GM19463 (cell line): Measurements from ENCODE around the gene ARMH4.
"Not testable (repeated sequence)": the region's sequence is repeated elsewhere in the genome, so short reads cannot be mapped to it uniquely, and the experiment has no call there.

Experiments
- ATAC-seq: cut with Tn5 transposase; IDR thresholded peaks from one replicate; pipeline ENCODE4 v1.9.1; 2021; ENCODE audit warnings: mild to moderate bottlenecking, moderate library complexity; ENCODE audit not compliant: unreplicated experiment

Gene ARMH4

DNA sequence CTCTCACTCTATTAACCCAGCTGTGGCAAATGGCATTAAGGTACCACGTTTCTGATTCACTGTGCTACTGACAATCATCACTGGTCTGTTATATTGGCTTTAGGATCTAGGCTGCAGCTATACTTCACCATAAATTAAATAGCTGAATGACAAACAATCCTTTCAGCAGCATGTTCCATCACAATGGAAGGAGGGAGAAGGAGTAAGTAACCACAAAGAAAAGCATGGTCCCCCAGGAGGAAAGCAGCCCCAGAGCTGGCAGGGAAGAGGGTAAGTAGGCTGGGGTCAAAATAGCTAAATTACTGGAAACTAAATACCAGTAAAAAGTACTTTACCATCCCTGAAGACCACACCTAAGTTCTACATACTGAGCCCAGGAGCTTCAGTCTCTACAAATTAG, 2.8 kb downstream of the ARMH4 start:
- ATAC-seq, result no peak

DNA sequence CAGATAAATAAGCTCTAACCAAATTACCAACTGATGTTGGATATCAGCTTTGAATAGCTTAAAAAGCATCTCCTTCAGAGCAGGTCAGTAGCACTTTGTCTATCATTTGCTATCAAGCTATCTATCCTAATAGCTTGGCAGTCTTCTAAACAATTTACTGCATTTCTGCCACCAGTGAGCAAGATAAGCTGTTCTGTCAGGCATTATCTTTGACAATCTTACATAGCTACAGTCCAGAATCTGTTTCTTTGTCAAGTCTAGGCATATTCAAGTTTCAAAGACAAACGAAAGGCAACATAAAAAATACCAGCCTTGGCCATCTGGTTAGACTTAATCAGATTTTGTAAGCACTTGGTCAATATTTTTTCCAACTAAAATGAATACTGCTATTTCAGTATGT, 5.6 kb downstream of the ARMH4 start:
- ATAC-seq, result no peak

DNA sequence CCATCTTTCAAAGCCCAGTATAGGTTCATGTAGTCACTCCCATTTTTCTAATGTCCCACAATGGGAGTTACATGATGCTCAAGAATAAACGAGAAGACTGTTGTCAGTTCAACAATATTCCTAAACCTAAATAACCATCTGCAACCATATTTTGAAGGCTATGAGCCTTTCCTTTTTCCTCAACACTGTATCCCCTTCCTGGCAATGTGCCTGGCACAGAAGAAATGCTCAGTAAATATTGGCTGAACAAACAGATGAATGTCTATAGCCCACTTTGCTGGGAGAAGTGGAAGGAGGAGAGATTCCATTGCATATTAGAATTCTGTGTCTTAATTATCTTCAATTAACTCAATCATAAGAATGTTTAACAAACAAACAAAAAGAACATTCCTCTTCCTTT, 6.1 kb downstream of the ARMH4 start:
- ATAC-seq, result no peak

DNA sequence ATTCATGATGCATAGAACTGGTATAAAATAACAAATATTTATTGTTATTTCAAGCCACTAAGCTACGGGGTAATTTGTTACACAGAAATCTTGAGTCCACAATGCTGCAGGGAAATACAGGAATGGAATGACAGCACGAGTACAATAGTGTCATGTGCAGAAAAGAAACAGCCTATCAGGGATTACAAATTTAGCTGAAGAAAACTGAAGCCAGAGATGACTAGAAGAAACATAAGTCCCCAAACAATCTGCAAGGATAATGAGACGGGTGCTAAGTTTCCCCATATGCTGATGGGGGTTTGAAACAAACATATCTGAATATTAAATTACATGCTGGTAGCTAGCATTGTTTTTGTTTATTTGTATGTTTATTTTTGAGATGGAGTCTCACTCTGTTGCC, 8.9 kb downstream of the ARMH4 start:
- no peak for ATAC-seq

DNA sequence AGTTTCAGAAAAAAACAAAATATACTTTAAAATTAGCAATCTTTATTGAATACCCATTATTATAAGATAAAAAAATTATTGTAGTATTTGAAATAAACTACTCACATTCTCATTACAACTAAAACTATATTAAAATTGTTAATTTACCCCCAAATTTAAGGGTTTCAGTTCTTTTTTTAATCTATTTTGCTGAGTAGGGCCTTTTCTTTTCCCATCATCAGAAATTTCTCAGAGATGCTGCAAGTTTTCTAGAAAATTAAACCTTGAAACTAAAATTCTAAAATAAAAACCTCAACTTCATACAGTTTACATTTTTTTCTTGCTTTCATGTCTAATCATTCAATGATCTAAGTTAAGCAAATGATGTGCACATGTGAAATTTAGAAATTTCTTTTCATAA, 10.1 kb downstream of the ARMH4 start:
- ATAC-seq, result no peak

DNA sequence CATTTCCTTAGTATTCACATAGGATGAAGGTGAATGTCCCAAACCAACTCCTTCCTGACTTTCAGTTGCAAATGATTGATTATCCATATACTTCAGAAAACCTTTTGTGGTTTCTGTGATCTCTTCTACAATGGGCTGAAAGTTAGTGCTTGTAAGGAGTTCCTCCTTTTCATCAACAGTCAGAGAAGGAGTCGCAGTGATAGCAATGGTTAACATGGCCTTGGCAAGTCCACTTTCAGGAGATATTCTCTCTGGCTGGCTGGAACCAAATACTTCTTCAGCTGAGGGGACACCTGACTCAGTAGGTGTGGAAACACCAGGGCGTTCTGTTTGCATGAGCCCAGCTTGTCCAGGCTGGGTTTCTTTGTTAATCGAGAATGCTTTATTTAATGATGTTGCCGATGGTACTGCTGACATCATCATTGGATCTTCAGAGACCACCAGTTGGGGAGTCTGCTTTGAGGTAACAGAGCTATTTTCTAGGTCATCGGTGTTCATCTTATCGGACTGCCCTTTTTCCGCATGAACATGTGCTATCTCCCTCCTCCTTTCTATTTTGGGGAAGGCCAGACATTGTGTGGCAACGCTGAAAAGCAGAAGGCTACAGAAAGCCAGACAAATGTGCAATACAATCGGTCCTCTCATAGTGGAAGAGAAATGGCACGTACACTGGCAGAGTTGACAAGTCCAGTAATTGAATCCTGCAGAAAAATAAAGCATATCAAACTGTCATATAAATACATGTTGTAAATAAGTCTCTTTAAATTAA, 13.1 kb downstream of the ARMH4 start:
- no peak for ATAC-seq

DNA sequence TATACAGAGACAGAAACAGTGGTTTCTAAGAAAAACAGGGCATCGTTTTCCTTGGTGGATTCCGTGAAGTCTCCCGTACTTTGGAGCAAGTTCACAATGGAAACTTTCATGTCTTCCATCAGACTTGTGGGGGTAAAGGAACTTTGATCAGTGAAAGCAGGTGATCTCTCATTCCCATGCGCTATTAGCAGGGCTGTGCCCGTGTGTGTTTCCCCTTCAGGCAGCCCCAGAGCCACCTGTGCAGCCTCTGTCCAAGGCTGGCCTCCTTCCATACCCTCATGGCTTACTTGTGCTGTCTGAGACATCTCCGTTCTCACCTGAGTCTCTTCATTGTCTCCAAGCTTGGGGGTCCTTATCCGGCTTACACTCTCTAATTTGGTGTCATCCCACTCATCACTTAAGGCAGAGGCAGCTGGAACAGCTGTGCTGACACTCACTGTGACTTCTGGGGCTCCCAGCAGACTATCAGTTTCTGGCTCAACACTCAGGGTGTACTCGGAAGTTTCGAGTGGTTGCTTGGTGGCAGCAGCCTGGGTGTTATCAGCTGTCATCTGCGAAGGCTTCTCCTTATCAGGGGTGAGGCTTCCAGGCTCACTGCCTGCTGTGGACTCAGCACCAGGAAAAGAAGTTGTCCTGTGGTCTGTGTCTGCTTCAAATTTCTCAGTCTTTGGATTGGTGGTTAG, 13.8 kb downstream of the ARMH4 start:
- ATAC-seq, result no peak

DNA sequence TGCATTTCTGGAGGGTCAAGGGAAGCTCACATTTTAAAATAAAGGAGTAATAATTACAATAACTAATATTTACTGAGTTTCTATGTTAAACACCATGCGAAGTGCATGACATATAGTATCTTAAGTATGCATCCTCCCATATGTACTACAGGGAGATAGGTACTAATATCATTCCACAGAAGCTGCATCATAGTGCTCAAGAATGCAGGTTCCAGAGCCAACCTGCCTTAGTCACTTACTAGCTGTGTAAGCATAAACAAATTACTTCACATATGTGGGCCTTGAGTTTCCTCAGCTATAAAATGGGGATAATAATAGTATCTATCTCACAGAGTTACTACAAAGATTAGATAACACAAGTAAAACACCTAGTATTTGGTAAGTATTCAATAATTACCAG, 18.3 kb downstream of the ARMH4 start:
- no peak for ATAC-seq

DNA sequence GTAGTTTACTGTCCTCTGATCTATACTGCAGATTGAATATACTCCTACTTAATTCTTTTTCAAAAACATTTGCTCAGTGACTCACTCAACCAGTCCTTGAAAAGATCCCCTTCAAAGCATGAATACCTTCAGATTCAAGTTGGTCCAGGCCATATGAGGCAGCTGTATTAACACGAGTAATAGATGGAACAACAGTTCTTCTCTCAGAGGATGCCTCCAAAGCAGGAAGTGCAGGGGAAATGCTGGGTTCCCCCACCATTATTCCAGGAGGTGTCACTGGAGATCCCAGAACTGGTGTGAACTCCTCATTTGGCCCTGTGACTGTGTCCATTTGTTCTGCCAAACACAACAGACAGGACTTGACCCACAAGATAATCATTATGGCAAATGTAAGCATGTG, 20.6 kb downstream of the ARMH4 start:
- no peak for ATAC-seq

DNA sequence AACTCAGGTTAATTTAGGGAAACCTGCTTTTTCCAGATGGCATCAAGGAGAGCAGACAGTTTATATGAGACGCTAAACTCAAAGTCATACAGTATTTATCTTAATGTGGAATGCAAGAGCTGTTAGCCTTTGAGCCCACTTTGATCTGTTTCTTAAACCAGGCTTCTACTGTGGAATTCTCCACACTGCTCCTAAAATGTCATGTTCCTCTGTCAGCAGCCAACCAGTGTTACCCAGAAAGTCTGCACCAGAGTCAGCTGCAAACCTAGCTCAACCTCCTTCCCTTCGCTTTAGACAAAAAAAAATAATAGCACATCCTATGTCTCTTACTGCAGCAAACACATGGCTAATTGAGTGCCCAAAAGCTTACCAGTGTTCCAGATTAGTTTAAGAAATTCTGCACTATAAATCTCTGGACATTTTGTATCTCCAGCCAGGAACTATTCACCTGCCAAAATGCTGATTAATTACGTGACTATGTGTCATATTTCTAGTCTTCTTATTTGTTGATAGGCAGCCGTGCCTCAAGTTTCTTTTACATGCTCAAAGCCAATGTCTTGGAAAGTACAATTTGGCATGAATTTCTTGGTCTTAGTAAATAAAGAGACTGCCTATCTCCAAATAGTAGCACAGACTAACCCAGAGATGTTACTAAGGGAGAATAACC, 21.8 kb downstream of the ARMH4 start:
- no peak for ATAC-seq

DNA sequence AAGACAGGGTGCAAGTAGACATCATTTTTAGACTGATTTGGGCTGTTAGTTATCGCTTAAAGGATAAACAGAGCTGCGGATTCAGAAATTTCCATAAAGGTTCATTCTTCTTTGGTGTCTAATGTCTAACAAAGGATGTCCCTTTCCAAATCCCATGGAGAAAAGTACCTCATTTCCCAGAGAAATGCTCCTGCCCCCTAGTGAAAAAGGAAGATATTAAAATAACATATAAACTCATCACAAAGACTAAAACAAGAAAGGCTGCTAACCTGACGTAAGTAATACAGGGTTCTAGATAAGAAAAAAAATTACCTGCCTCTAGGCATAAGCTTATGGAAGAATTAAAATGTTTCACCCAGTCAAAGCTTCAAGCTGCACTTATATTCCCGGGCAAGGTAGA, 22.8 kb downstream of the ARMH4 start:
- ATAC-seq, result no peak

DNA sequence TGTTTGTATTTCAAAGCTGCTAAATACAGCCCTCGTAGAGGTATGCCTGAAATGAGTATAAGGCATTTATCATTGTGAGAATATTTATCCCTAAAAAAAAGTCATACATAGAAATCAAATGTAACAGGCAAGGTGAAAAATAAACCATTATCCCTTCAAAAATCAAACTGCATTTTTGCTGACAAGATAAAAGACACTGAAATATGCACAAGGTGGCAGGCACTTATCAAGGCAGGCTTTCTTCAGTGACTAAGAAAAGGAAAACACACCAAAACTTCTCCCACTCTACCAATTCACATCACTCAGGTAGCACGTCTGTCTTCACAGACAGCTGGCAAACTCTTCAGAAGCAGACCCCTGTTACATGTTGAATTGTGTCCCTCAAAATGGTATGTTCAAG, 23.6 kb downstream of the ARMH4 start:
- ATAC-seq, result no peak

DNA sequence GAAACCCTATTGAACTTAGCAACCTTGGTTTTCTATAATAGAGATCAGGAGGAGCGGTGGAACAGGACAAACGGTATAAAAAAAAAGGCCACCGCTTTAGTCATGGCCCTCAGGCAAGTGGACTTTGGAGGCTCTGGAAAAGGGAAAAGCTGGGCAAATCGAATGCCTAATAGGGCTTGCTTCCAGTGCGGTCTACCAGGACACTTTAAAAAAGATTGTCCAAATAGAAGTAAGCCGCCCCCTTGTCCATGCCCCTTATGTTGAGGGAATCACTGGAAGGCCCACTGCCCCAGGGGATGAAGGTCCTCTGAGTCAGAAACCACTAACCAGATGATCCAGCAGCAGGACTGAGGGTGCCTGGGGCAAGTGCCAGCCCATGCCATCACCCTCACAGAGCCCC, 29.5 kb downstream of the ARMH4 start:
- not testable (repeated sequence) for ATAC-seq

DNA sequence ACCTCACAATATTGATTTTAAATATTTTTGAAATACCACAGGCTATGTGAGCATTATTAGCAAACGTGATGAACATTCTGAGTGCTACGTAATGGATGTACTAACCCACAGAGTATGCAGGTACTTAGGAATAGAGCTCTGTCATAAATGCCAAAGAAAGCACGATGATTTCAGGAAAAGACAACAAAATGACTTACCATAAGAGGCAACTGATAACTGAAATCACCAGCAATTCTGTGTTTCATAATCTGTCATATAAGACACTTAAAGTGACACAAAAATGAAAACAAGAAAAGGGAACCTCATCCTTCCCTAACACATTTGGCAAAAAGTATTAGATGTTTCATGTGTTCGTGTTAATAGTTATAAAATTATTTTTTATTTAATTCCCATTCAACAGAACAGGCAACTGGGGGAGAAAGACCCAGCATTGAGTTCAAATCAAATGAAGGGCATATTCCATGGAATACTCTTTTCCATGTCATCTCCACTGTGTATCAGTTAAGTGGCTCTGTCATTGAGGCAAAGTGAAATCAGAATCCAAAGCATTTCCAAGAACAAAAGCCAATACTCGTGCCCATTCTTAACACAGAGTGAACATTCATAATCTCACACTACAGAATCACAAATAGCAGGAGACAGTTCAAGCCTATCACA, 30.4 kb downstream of the ARMH4 start:
- no peak for ATAC-seq

DNA sequence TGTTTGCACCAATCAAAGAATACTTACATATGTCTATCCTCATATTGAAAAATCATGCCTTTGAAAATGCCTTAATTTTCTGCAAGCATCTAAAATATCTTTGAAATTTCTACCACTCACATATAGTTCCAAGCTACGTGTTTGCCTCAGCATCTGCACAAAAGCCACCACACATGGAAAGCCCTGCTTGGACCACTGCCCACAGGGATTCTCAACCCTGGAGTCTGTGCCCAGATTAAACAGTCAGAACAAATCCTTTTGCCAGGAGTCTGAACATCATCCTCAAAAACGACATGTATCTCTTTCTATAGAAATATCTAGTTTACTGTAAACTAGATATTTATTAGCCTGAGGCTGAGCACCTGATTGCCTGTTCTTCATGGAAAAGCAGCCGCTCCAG, 32.6 kb downstream of the ARMH4 start:
- no peak for ATAC-seq

DNA sequence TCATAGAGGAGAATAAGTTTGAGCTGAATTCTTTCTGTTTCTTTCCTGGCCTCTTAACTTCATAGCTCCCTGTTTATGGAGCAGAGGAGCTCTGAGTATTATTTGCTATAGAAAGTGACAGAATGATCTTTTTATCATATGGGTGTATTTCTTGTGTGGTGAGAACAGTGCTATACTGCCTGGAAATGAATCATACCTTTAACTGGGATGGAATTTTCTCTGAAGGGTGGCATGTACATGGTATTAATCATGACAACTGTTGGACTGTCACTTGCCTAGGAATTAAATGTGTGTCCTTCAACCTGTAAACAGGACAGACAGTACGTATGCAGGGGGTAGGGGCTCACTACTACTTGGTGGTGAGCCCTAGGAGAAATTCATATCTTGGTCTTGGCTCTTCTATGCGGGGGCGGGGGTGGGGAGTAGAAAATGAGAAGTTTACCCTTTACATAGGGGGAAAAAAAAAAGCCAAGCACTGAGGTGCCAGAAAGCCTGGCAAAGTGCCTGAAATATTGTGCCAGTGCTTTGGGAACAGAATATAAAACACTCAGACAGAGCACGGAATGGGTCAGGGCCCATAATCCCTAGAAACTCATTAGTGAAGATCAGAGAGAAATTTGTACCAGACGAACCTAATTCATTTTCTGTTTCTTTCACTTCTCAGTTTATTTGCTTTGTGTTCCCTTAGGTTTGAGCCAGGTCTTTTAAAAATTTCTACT, 33.8 kb downstream of the ARMH4 start:
- ATAC-seq, result no peak

DNA sequence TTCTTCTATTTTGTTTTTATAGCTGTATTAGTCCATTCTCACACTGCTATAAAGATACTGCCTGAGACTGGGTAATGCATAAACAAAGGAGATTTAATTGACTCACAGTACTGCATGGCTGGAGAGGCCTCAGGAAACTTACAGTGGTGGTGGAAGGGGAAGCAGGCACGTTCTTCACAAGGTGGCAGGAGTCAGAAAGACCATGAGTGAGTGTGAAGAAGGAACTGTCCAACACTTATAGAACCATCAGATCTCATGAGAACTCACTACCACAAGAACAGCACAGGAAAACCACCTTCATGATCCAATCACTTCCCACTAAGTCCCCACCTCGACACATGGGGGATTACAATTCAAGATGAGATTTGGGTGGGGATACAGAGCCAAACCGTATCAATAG, 42.3 kb downstream of the ARMH4 start:
- no peak for ATAC-seq

DNA sequence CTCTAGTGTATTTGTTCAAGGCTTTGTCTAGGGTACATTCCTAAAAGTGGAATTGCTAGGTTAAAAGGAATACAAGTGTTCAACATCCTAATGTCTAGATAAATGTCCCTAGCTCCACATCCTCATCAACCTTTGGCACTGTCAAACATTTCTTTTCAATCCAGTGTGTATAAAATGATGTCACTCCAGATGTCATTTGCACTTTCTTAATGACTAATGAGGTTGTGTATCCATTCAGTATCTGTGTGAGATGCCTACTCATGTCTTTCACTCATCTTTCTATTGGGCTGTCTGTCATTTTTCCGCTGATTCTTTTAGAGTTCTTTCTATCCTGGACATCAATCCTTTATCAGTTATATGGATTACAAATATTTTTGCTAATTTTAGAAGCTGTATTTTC, 43.3 kb downstream of the ARMH4 start:
- ATAC-seq, result no peak

DNA sequence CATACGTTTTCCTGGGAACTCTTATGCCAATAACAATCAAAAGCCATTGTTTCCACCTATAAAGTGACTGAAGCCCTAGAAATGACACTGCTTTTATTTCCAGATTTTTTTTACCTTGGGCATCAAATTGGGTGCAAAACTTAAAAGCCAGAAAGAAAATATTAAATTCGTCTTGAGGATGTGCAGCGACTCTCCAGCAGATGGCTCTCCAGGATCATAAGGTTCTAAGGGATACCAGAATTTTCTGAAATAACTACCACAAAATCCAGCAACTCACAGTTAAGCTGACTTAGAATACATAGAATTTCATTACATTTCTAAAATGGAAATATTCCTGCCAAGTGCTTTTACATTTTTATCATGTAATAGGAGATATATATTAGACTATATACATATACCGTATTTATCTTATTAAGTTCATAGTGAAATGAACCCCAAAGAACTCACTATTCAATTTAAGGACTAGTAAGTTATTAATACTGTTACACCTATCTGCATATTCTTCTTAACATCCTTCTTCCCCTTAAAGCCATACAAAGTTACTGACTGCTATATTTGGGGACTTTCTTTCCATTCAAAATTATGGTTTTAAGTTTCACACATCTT, 44.0 kb downstream of the ARMH4 start:
- ATAC-seq, result no peak

DNA sequence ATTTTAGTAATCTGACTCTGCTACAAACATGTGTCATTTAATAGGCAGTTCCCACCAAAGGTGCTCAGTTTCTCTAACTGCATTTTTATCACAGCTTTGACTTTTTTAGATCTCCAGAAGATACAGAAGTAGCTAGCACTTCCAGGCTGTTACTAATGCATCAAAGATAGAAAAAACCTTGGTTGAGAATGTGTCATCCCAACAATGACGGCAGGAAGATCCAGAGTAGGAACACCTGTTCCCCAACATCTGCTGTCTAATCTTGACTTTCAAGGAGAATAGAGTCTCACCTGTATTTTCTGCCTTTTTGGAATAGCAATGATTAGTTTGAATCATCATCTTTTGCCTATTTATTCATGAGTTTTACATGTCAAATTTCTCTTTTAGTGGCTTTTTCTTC, 45.0 kb downstream of the ARMH4 start:
- no peak for ATAC-seq

DNA sequence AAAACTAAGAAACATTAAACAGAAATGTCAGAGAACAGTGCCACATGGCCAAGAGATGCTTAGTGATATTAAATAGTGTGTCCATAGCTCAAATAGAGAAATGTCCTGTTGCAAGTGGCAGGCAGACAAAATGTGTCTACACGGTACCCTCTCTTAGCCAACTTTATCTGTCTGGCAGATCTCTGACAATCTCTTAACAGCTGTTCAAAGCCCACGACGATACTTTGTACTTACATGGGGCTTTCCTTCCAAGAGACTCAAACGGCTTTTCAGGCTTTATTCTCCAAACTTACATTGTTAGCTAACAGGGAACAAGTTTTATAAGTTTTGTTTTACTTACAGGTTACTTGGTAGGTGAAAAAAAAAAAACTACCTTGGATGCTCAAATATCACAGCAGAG, 45.6 kb downstream of the ARMH4 start:
- ATAC-seq, result no peak
